DMS 273 (cell line): ENCODE results near the gene TRIP6.
A peak's percentile ranks its signal among the peaks of the same experiment; 100 is the strongest.
"Not testable (repeated sequence)": the region's sequence is repeated elsewhere in the genome, so short reads cannot be mapped to it uniquely, and the experiment has no call there.

Experiments used
- DNase-seq: peaks from one replicate; lab custom pipeline; 2025; ENCODE audit not compliant: unreplicated experiment; lab: John Stamatoyannopoulos, UW

The TRIP6 gene

GRCh38 chr7:100837099-100837836, 29.9 kb upstream of the TRIP6 start:
- peak; percentile 96 for DNase-seq

- DNase-seq: no peak
These were observed 27.8 kb upstream of the TRIP6 start for GRCh38 chr7:100839361-100839760.

DNA sequence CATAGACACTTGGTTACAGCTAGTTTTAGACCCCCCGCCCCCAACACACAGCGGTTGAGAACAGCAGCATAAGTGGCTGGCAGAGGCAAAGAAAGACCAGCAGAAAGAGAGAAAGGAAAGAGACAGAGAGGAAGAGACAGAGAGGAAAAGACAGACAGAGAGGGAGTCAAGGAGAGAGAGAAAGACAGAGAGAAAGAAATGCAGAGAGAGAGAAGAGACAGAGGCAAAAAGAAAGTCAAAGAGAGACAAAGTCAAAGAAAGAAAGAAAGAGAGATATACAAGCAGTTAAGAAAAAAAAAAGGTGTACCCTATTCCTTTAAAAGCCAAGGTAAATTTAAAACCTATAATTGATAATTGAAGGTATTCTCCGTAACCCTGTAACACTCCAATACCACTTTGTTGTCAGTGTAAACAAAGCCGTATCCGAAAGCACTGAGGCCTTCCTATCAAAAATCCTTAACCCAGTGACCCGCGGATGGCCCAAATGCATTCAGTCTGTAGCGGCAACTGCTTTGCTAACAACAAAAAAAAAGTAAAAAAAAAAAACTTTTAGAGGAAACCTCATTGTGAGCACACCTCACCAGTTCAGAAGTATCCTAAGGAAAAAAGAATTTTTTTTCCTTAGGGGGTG, 26.6 kb upstream of the TRIP6 start:
- DNase-seq: no peak

DNA sequence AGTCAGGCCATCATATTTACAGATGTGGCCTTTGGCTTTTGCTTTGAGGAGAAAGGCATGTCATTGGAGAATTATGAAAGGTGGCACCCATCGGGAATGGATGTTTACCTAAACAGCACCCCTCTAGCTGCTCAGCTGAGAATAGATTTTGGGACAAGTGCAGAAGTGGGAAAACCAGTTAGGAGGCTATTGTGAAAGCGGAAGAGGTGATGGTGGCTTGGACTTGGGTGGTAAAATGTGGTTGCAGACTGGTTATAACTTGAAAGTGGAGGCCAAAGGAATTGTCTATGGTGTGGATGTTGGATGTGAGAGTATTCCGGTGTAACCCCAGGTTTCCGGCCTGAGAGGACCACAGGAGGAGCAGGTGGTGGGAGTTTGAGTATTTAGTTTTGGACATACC, 19.8 kb upstream of the TRIP6 start:
- DNase-seq: no peak

DNA sequence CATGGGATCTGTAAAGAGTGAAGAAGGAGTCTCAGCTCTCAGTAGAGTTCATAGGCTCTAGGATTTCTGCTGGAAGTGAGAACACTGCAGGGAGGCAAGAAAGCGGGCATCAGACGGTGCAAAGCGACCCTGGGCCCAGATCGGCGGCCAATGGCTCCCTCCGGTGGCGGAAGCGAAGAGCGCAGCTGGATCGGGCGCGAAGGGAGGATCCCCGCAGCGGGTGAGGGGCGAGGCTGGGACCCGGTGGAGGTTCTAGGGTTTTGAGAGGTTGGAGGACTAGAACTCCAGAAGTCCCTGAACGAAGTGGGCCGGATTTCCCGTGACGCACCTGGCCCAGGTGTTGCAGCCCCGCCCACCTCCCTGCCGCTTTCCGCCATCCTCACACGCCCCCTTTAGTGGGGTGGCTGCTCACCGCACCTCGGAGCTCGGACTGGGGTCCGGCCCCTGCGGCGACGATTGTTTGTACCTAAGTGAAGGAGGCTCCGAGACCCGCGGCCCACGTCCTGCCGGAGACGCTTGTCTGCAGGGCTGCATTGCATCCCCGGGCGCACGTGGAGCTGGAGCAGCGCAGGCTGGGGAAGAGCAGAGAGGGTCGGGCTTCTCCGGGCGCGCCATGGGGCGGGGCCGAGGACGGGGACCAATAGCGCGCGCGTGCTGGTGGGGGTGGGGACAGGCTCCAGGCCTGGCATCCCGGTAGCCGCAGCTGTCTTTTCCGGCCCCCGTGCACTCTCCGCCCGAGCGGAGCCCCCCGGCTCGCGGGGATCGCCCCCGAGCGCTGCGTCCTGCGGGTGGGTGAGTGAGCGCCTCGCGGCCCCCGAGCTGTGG, 14.9 kb upstream of the TRIP6 start, which contains the start of gene SLC12A9:
Gene SLC12A9, plus strand, starts transcription at position 666 of the 825 bp plus-strand sequence. CDS start 1,485 bp downstream, outside the sequence.
- DNase-seq: peak; percentile 98

- no peak for DNase-seq
These were observed 12.9 kb upstream of the TRIP6 start for GRCh38 chr7:100854146-100854895.

DNA sequence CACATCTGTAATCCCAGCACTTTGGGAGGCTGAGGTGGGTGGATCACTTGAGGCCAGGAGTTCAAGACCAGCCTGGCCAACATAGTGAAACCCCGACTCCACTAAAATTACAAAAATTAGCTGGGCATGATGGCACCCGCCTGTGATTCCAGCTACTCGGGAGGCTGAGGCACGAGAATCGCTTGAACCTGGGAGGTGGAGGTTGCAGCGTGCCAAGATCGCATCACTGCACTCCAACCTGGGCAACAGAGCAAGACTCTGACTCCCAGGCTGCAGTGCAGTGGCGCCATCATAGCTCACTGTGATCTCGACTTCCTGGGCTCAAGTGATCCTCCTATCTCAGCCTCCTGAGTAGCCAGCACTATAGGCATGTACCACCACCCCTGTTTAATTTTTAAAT, 12.3 kb upstream of the TRIP6 start:
- DNase-seq: not testable (repeated sequence)

- DNase-seq: no peak
These were observed 11.7 kb upstream of the TRIP6 start for GRCh38 chr7:100855515-100855914.

DNA sequence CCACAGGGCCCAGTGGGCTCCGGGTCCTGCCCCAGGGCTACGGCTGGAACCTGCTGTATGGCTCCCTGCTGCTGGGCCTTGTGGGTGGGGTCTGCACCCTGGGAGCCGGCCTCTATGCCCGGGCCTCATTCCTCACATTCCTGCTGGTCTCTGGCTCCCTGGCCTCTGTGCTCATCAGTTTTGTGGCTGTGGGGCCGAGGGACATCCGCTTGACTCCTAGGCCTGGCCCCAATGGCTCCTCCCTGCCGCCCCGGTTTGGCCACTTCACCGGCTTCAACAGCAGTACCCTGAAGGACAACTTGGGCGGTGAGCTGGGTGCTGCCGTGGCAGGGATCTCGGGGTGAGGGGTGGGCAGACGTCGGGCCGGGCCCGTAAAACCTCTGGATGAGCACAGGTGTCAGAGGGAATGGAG, 10.3 kb upstream of the TRIP6 start:
- DNase-seq: no peak

GRCh38 chr7:100859856-100860255, 7.3 kb upstream of the TRIP6 start:
- DNase-seq: no peak

- DNase-seq: no peak
These were observed 6.2 kb upstream of the TRIP6 start for GRCh38 chr7:100860702-100861615.

DNA sequence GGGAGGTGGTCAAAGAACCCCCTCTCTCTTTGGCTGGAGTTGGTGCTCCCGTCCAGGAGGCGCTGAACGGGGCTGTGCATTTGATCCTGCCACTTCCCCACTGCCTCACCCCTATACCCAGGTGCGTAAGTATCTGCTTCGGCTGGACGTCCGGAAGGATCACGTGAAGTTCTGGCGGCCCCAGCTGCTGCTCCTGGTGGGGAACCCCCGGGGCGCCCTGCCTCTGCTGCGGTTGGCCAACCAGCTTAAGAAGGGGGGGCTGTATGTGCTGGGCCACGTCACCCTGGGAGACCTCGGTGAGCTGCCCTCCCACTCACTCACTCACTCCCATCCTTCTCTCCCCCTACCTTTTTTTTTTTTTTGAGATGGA, 5.6 kb upstream of the TRIP6 start:
- no peak for DNase-seq

- no peak for DNase-seq
These were observed 3.7 kb upstream of the TRIP6 start for GRCh38 chr7:100863406-100863950.

- DNase-seq: no peak
These were observed 2.8 kb upstream of the TRIP6 start for GRCh38 chr7:100864263-100864845.

DNA sequence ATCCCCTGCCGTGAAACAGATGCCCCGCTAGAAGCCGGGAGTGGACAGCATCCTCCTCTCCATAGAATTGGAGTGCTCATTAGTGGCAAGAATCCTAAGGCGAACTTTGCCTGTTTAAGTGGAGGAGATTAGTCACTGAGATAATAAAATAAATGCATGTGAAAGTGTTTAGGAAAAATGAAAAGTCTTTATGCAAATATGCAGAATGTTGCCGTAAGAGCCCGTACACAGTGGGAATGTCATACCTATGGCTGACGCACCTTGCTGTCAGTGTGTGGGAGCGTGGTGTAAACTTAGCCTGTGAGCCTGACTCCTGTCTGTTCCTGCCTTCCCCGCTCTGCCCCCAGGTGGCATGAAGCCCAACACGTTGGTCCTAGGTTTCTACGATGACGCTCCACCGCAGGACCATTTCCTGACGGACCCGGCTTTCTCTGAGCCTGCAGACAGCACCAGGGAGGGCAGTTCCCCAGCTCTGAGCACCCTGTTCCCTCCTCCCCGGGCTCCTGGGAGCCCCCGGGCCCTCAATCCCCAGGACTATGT, 1.7 kb upstream of the TRIP6 start:
- DNase-seq: peak; percentile 82

- peak; percentile 97 for DNase-seq
These were observed 1.1 kb upstream of the TRIP6 start for GRCh38 chr7:100865938-100866728.

DNA sequence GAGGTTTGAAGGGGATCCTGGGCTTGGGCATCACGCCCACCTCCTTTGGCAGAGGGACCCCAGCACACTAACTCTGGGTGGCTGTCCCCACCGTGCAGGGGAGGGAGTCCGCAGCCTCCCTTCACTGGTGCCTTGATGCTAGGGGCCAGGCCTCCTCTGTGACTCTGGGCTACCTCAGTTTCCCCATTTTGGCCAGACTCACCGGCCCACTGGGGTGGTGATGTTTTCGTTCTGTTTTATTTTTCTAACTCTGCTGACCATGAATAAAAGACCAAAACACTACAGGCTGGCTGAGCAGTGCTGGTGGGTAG, 503 bp upstream of the TRIP6 start:
- no peak for DNase-seq

DNA sequence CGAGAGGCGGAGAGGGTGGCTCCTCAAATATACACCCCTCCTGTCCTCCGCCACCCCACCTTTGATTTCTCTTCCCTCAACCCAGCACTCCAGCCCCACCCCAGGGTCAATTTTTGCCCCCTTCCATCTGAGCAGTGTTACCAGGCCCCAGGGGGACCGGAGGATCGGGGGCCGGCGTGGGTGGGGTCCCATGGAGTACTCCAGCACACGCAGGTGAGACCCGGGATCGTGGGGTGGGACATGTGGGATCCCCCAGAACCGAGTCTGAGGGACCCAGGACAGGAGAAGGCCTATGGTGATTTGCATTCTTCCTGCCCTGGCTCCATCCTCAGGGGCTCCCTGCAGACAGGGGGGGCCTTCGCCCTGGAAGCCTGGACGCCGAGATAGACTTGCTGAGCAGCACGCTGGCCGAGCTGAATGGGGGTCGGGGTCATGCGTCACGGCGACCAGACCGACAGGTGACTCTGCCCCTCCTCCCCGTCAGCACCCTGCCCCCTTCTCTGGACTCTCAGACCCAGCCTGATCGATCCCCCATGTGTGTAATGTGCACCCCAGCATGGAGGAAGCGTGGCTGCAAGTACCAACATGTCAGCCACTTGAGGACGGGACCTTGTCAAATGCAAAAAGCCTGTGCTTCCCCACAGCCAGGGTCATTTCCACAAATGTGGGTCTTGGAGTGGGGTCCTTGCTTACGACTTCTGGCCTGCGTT, 744 bp downstream of the TRIP6 start:
- no peak for DNase-seq
